ENCODE results near the gene CBX8. TPM values are rescaled to one million over a fixed set of nuclear protein-coding genes. Genes with fewer than 3 reads are reported as not detected.

Gene CBX8
- total and polyA plus RNA-seq, 2 of the 13 experiments (the other 11 are each of a cell fraction or from before 2014, with no cell fraction given) = 0.34 to 12.6 TPM

- TF ChIP-seq, protein P1, sequence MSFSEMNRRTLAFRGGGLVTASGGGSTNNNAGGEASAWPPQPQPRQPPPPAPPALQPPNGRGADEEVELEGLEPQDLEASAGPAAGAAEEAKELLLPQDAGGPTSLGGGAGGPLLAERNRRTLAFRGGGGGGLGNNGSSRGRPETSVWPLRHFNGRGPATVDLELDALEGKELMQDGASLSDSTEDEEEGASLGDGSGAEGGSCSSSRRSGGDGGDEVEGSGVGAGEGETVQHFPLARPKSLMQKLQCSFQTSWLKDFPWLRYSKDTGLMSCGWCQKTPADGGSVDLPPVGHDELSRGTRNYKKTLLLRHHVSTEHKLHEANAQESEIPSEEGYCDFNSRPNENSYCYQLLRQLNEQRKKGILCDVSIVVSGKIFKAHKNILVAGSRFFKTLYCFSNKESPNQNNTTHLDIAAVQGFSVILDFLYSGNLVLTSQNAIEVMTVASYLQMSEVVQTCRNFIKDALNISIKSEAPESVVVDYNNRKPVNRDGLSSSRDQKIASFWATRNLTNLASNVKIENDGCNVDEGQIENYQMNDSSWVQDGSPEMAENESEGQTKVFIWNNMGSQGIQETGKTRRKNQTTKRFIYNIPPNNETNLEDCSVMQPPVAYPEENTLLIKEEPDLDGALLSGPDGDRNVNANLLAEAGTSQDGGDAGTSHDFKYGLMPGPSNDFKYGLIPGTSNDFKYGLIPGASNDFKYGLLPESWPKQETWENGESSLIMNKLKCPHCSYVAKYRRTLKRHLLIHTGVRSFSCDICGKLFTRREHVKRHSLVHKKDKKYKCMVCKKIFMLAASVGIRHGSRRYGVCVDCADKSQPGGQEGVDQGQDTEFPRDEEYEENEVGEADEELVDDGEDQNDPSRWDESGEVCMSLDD (CRISPR knock-in tag; IDR thresholded peaks at IDR 0.05; ENCODE audit: borderline replicate concordance) = peak; percentile 64
- TF ChIP-seq, protein P2, sequence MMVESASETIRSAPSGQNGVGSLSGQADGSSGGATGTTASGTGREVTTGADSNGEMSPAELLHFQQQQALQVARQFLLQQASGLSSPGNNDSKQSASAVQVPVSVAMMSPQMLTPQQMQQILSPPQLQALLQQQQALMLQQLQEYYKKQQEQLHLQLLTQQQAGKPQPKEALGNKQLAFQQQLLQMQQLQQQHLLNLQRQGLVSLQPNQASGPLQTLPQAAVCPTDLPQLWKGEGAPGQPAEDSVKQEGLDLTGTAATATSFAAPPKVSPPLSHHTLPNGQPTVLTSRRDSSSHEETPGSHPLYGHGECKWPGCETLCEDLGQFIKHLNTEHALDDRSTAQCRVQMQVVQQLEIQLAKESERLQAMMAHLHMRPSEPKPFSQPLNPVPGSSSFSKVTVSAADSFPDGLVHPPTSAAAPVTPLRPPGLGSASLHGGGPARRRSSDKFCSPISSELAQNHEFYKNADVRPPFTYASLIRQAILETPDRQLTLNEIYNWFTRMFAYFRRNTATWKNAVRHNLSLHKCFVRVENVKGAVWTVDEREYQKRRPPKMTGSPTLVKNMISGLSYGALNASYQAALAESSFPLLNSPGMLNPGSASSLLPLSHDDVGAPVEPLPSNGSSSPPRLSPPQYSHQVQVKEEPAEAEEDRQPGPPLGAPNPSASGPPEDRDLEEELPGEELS (CRISPR knock-in tag; IDR thresholded peaks at IDR 0.05) = peak; percentile 14; the same call in 1 of the 2 replicates
- TF ChIP-seq, protein P3, sequence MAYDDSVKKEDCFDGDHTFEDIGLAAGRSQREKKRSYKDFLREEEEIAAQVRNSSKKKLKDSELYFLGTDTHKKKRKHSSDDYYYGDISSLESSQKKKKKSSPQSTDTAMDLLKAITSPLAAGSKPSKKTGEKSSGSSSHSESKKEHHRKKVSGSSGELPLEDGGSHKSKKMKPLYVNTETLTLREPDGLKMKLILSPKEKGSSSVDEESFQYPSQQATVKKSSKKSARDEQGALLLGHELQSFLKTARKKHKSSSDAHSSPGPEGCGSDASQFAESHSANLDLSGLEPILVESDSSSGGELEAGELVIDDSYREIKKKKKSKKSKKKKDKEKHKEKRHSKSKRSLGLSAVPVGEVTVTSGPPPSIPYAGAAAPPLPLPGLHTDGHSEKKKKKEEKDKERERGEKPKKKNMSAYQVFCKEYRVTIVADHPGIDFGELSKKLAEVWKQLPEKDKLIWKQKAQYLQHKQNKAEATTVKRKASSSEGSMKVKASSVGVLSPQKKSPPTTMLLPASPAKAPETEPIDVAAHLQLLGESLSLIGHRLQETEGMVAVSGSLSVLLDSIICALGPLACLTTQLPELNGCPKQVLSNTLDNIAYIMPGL (CRISPR knock-in tag; IDR thresholded peaks at IDR 0.05; ENCODE audit: borderline replicate concordance in 1 of 2, low read depth in 1 of 2) = peak; percentile 4 to 71; a peak in 3 of 4 replicates
- TF ChIP-seq NFRKB (IDR thresholded peaks at IDR 0.05) = no peak
- no peak for TF ChIP-seq ZSCAN30 (CRISPR knock-in tag; IDR thresholded peaks at IDR 0.05)
- peak; percentile 39 for TF ChIP-seq ZBTB40 (IDR thresholded peaks at IDR 0.05)
- no peak for TF ChIP-seq ZBTB40 (CRISPR knock-in tag; IDR thresholded peaks at IDR 0.05)
- TF ChIP-seq HNF4G (IDR thresholded peaks at IDR 0.05; ENCODE audit: borderline replicate concordance, low read depth, low read length) = peak; percentile 68; the same call in 1 of the 2 replicates
- TF ChIP-seq HNF4G (CRISPR knock-in tag; IDR thresholded peaks at IDR 0.05; ENCODE audit: borderline replicate concordance, low read depth) = peak; percentile 64; the same call in 1 of the 2 replicates
- TF ChIP-seq, protein P4, sequence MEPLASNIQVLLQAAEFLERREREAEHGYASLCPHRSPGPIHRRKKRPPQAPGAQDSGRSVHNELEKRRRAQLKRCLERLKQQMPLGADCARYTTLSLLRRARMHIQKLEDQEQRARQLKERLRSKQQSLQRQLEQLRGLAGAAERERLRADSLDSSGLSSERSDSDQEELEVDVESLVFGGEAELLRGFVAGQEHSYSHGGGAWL (CRISPR knock-in tag; IDR thresholded peaks at IDR 0.05) = peak; percentile 74; the same call in 1 of the 2 replicates
- TF ChIP-seq SALL1 (CRISPR knock-in tag; IDR thresholded peaks at IDR 0.05) = peak; percentile 76
These were observed at the start of gene CBX8 (continued) for GRCh38 chr17:79796763-79797491.

Data from HepG2 (cell line).